Astrocyte (in vitro differentiated cells and primary cell): Measurements from ENCODE around the gene NLGN1. TPM values are rescaled to one million over a fixed set of nuclear protein-coding genes. Genes with fewer than 3 reads are reported as not detected.

Experiments
- DNase-seq: peaks from one replicate; pipeline ENCODE4 v3.0.0-alpha.2; 2010; ENCODE audit warnings: low read depth
- FAIRE-seq: peaks from 2 replicates; lab custom pipeline; 2011; peaks lifted over from hg19 to GRCh38; lab: Jason Lieb, UNC
- H2AFZ ChIP-seq: 2 replicates; pipeline ENCODE4 v1.6.0; 2012; ENCODE audit warnings: low read depth, low read length, inconsistent platforms
- H3K27ac ChIP-seq: 2 replicates; pipeline ENCODE4 v1.5.1; 2011; ENCODE audit warnings: low read depth, low read length, inconsistent platforms
- H3K27me3 ChIP-seq: 2 replicates; pipeline ENCODE4 v1.6.0; 2011; ENCODE audit warnings: low read length, inconsistent platforms; ENCODE audit not compliant: insufficient read depth
- H3K36me3 ChIP-seq: 2 replicates; pipeline ENCODE4 v1.5.1; 2011; ENCODE audit warnings: low read length, inconsistent platforms; ENCODE audit not compliant: insufficient read depth
- H3K4me1 ChIP-seq: 2 replicates; pipeline ENCODE4 v1.5.1; 2011; ENCODE audit warnings: low read length, inconsistent platforms; ENCODE audit not compliant: insufficient read depth
- H3K4me2 ChIP-seq: 2 replicates; pipeline ENCODE4 v1.6.0; 2012; ENCODE audit warnings: low read length, inconsistent platforms
- H3K4me3 ChIP-seq: 2 replicates; pipeline ENCODE4 v1.5.1; 2011; ENCODE audit warnings: low read depth, mild to moderate bottlenecking, low read length, inconsistent platforms; ENCODE audit not compliant: insufficient read depth
- H3K79me2 ChIP-seq: 2 replicates; pipeline ENCODE4 v1.6.0; 2012; ENCODE audit warnings: mild to moderate bottlenecking, low read length, inconsistent platforms; ENCODE audit not compliant: insufficient read depth
- H3K9ac ChIP-seq: 2 replicates; pipeline ENCODE4 v1.6.0; 2012; ENCODE audit warnings: mild to moderate bottlenecking, low read length, inconsistent platforms
- H3K9me3 ChIP-seq: 2 replicates; pipeline ENCODE4 v1.5.1; 2012; ENCODE audit warnings: low read depth, mild to moderate bottlenecking, low read length, inconsistent platforms; ENCODE audit not compliant: insufficient read depth
- H4K20me1 ChIP-seq: 2 replicates; pipeline ENCODE4 v1.6.0; 2012; ENCODE audit warnings: low read length, inconsistent platforms; ENCODE audit not compliant: insufficient read depth
- H3K27ac Mint-ChIP-seq: one replicate; pipeline ENCODE4 v1.8.0; 2021; ENCODE audit warnings: mild to moderate bottlenecking, mixed read lengths; ENCODE audit not compliant: unreplicated experiment
- H3K27me3 Mint-ChIP-seq: one replicate; pipeline ENCODE4 v1.8.0; 2021; ENCODE audit warnings: low read depth, mixed read lengths; ENCODE audit not compliant: unreplicated experiment
- H3K36me3 Mint-ChIP-seq: one replicate; pipeline ENCODE4 v1.8.0; 2021; ENCODE audit warnings: low read depth, mixed read lengths; ENCODE audit not compliant: unreplicated experiment
- H3K4me1 Mint-ChIP-seq: one replicate; pipeline ENCODE4 v1.8.0; 2021; ENCODE audit warnings: low read depth, mixed read lengths; ENCODE audit not compliant: unreplicated experiment
- H3K4me3 Mint-ChIP-seq: one replicate; pipeline ENCODE4 v1.8.0; 2021; ENCODE audit warnings: mild to moderate bottlenecking, moderate library complexity, mixed read lengths; ENCODE audit not compliant: unreplicated experiment
- H3K9me3 Mint-ChIP-seq: one replicate; pipeline ENCODE4 v1.8.0; 2021; ENCODE audit warnings: mild to moderate bottlenecking, mixed read lengths; ENCODE audit not compliant: unreplicated experiment
- CTCF ChIP-seq: IDR thresholded peaks from 2 replicates; pipeline ENCODE4 v1.5.1; 2011; ENCODE audit warnings: low read depth, mild to moderate bottlenecking, inconsistent platforms, low read length, moderate library complexity; ENCODE audit not compliant: insufficient read depth
- EZH2 ChIP-seq: IDR thresholded peaks from 2 replicates; pipeline ENCODE4 v1.6.1; 2012; ENCODE audit warnings: mild to moderate bottlenecking, low read length, inconsistent platforms; ENCODE audit not compliant: insufficient read depth
- total RNA-seq: library from RNA; stranded (reverse); gene quantifications from 2 replicates; pipeline ENCODE4 v1.2.1, GENCODE V29; 2021

Gene NLGN1
- total RNA-seq, 1 donor from 2014 or later: 1.2 TPM

GRCh38 chr3:173843060-173843459 is 445.5 kb downstream of the NLGN1 start:
- no peaks in the 10 kb centered on the region for H3K27me3 Mint-ChIP-seq
- Histone ChIP-seq H3K4me2 (no peak overlapping the region), H3K27me3 (no peaks in the 10 kb centered on the region), H4K20me1 (no peaks in the 10 kb centered on the region), H3K4me1 (no peaks in the 10 kb centered on the region), H3K4me3 (no peak overlapping the region), H3K36me3 (no peaks in the 10 kb centered on the region), H2AFZ (no peak overlapping the region), H3K9me3 (no peaks in the 10 kb centered on the region), H3K27ac (no peak overlapping the region), H3K9ac (no peak overlapping the region), H3K79me2 (no peaks in the 10 kb centered on the region)
- no peak for FAIRE-seq
- no peaks in the 10 kb centered on the region for H3K4me1 Mint-ChIP-seq
- no peaks in the 10 kb centered on the region for H3K36me3 Mint-ChIP-seq
- no peak overlapping the region for H3K4me3 Mint-ChIP-seq
- no peak for DNase-seq
- TF ChIP-seq EZH2: no peak
- TF ChIP-seq CTCF: no peak
- H3K9me3 Mint-ChIP-seq: no peaks in the 10 kb centered on the region
- no peak overlapping the region for H3K27ac Mint-ChIP-seq

GRCh38 chr3:173846584-173846983 is 449.0 kb downstream of the NLGN1 start:
- Histone ChIP-seq H3K4me2 (no peak overlapping the region), H3K4me1 (no peaks in the 10 kb centered on the region), H3K9me3 (no peaks in the 10 kb centered on the region), H3K79me2 (no peaks in the 10 kb centered on the region), H3K27me3 (no peaks in the 10 kb centered on the region), H3K27ac (no peak overlapping the region), H3K9ac (no peak overlapping the region), H3K36me3 (no peaks in the 10 kb centered on the region), H3K4me3 (no peak overlapping the region), H2AFZ (no peak overlapping the region), H4K20me1 (no peaks in the 10 kb centered on the region)
- Mint-ChIP-seq H3K36me3 (no peaks in the 10 kb centered on the region), H3K4me3 (no peak overlapping the region), H3K4me1 (no peaks in the 10 kb centered on the region), H3K27me3 (no peaks in the 10 kb centered on the region), H3K27ac (no peak overlapping the region), H3K9me3 (no peaks in the 10 kb centered on the region)
- TF ChIP-seq CTCF: no peak
- no peak for TF ChIP-seq EZH2
- FAIRE-seq (no peak), DNase-seq (no peak)

GRCh38 chr3:173849489-173849888 is 451.9 kb downstream of the NLGN1 start:
- FAIRE-seq: no peak
- no peak overlapping the region for H3K4me3 ChIP-seq
- H3K4me1 ChIP-seq: no peaks in the 10 kb centered on the region
- DNase-seq: no peak
- H3K36me3 ChIP-seq: no peaks in the 10 kb centered on the region
- no peaks in the 10 kb centered on the region for H3K9me3 Mint-ChIP-seq
- no peaks in the 10 kb centered on the region for H3K4me1 Mint-ChIP-seq
- H4K20me1 ChIP-seq: no peaks in the 10 kb centered on the region
- H3K27ac ChIP-seq: no peak overlapping the region
- H3K9ac ChIP-seq: no peak overlapping the region
- H3K36me3 Mint-ChIP-seq: no peaks in the 10 kb centered on the region
- no peaks in the 10 kb centered on the region for H3K79me2 ChIP-seq
- no peaks in the 10 kb centered on the region for H3K27me3 Mint-ChIP-seq
- H3K9me3 ChIP-seq: no peaks in the 10 kb centered on the region
- TF ChIP-seq CTCF: no peak
- no peak overlapping the region for H3K4me3 Mint-ChIP-seq
- H2AFZ ChIP-seq: no peak overlapping the region
- no peak overlapping the region for H3K27ac Mint-ChIP-seq
- H3K4me2 ChIP-seq: no peak overlapping the region
- no peaks in the 10 kb centered on the region for H3K27me3 ChIP-seq
